ENCODE results near the gene IL20.

The IL20 gene

GRCh38 chr1:206829875-206830274, 35.5 kb upstream of the IL20 start:
- no peaks in the 10 kb centered on the region for H3K36me3 ChIP-seq (ENCODE audit: control insufficient read depth in 5 of 5, insufficient read depth in 5 of 5, low read length in 5 of 5)
- no peaks in the 10 kb centered on the region for H3K9me3 ChIP-seq (ENCODE audit: control insufficient read depth in 5 of 5, low read length in 5 of 5)
- H3K27me3 ChIP-seq (ENCODE audit: control insufficient read depth in 5 of 5, insufficient read depth in 4 of 5, low read length in 5 of 5): peaks cover 0 to 5% (median 0%) of the 10 kb centered on the region in 5 donors
- H3K9ac ChIP-seq (ENCODE audit: low read length in 5 of 5): no peak overlapping the region
- H3K4me3 ChIP-seq (ENCODE audit: low read depth in 1 of 5, low read length in 5 of 5): no peak overlapping the region
- H3K27ac ChIP-seq (ENCODE audit: low read depth, low read length): no peak overlapping the region
- peaks cover 0 to 20% (median 3%) of the 10 kb centered on the region in 5 donors for H3K4me1 ChIP-seq (ENCODE audit: control insufficient read depth in 5 of 5, insufficient read depth in 5 of 5, low read length in 5 of 5)

GRCh38 chr1:206831650-206832049, 33.8 kb upstream of the IL20 start:
- Histone ChIP-seq H3K4me3 (ENCODE audit: low read depth in 1 of 5, low read length in 5 of 5) (no peak overlapping the region), H3K36me3 (ENCODE audit: control insufficient read depth in 5 of 5, insufficient read depth in 5 of 5, low read length in 5 of 5) (no peaks in the 10 kb centered on the region), H3K9ac (ENCODE audit: low read length in 5 of 5) (no peak overlapping the region)

GRCh38 chr1:206832352-206832880, 33.0 kb upstream of the IL20 start:
- H3K9ac ChIP-seq (ENCODE audit: low read length in 5 of 5): no peak overlapping the region
- H3K27me3 ChIP-seq (ENCODE audit: control insufficient read depth in 5 of 5, insufficient read depth in 4 of 5, low read length in 5 of 5): peaks cover 0 to 12% (median 3%) of the 10 kb centered on the region in 5 donors
- H3K4me3 ChIP-seq (ENCODE audit: low read depth in 1 of 5, low read length in 5 of 5): no peak overlapping the region
- H3K4me1 ChIP-seq (ENCODE audit: control insufficient read depth in 5 of 5, insufficient read depth in 5 of 5, low read length in 5 of 5): peaks cover 0 to 18% (median 5%) of the 10 kb centered on the region in 5 donors
- no peaks in the 10 kb centered on the region for H3K9me3 ChIP-seq (ENCODE audit: control insufficient read depth in 5 of 5, low read length in 5 of 5)
- H3K36me3 ChIP-seq (ENCODE audit: control insufficient read depth in 5 of 5, insufficient read depth in 5 of 5, low read length in 5 of 5): no peaks in the 10 kb centered on the region
- H3K27ac ChIP-seq (ENCODE audit: low read depth, low read length): no peak overlapping the region

More at GRCh38 chr1:206831650-206832049, 33.8 kb upstream of the IL20 start:
- Histone ChIP-seq H3K27ac (ENCODE audit: low read depth, low read length) (no peak overlapping the region), H3K4me1 (ENCODE audit: control insufficient read depth in 5 of 5, insufficient read depth in 5 of 5, low read length in 5 of 5) (peaks cover 0 to 19% (median 5%) of the 10 kb centered on the region in 5 donors), H3K9me3 (ENCODE audit: control insufficient read depth in 5 of 5, low read length in 5 of 5) (no peaks in the 10 kb centered on the region), H3K27me3 (ENCODE audit: control insufficient read depth in 5 of 5, insufficient read depth in 4 of 5, low read length in 5 of 5) (peaks cover 0 to 10% (median 0%) of the 10 kb centered on the region in 5 donors)

- Histone ChIP-seq H3K9ac (ENCODE audit: low read length in 5 of 5) (no peak overlapping the region), H3K4me3 (ENCODE audit: low read depth in 1 of 5, low read length in 5 of 5) (no peak overlapping the region), H3K9me3 (ENCODE audit: control insufficient read depth in 5 of 5, low read length in 5 of 5) (no peaks in the 10 kb centered on the region), H3K27ac (ENCODE audit: low read depth, low read length) (no peak overlapping the region), H3K36me3 (ENCODE audit: control insufficient read depth in 5 of 5, insufficient read depth in 5 of 5, low read length in 5 of 5) (no peaks in the 10 kb centered on the region), H3K27me3 (ENCODE audit: control insufficient read depth in 5 of 5, insufficient read depth in 4 of 5, low read length in 5 of 5) (peaks cover 0 to 12% (median 3%) of the 10 kb centered on the region in 5 donors), H3K4me1 (ENCODE audit: control insufficient read depth in 5 of 5, insufficient read depth in 5 of 5, low read length in 5 of 5) (peaks cover 0 to 18% (median 5%) of the 10 kb centered on the region in 5 donors)
These were observed 32.2 kb upstream of the IL20 start for GRCh38 chr1:206833106-206833680.

GRCh38 chr1:206833801-206834200, 31.6 kb upstream of the IL20 start:
- peaks cover 0 to 13% (median 3%) of the 10 kb centered on the region in 5 donors for H3K27me3 ChIP-seq (ENCODE audit: control insufficient read depth in 5 of 5, insufficient read depth in 4 of 5, low read length in 5 of 5)
- H3K9me3 ChIP-seq (ENCODE audit: control insufficient read depth in 5 of 5, low read length in 5 of 5): no peaks in the 10 kb centered on the region
- no peak overlapping the region for H3K4me3 ChIP-seq (ENCODE audit: low read depth in 1 of 5, low read length in 5 of 5)
- H3K36me3 ChIP-seq (ENCODE audit: control insufficient read depth in 5 of 5, insufficient read depth in 5 of 5, low read length in 5 of 5): no peaks in the 10 kb centered on the region
- peaks cover 0 to 18% (median 5%) of the 10 kb centered on the region in 5 donors for H3K4me1 ChIP-seq (ENCODE audit: control insufficient read depth in 5 of 5, insufficient read depth in 5 of 5, low read length in 5 of 5)
- no peak overlapping the region for H3K27ac ChIP-seq (ENCODE audit: low read depth, low read length)
- H3K9ac ChIP-seq (ENCODE audit: low read length in 5 of 5): no peak overlapping the region

GRCh38 chr1:206834217-206834616, 31.2 kb upstream of the IL20 start:
- H3K9ac ChIP-seq (ENCODE audit: low read length in 5 of 5): no peak overlapping the region
- H3K9me3 ChIP-seq (ENCODE audit: control insufficient read depth in 5 of 5, low read length in 5 of 5): no peaks in the 10 kb centered on the region
- no peak overlapping the region for H3K4me3 ChIP-seq (ENCODE audit: low read depth in 1 of 5, low read length in 5 of 5)
- H3K36me3 ChIP-seq (ENCODE audit: control insufficient read depth in 5 of 5, insufficient read depth in 5 of 5, low read length in 5 of 5): no peaks in the 10 kb centered on the region
- no peak overlapping the region for H3K27ac ChIP-seq (ENCODE audit: low read depth, low read length)
- H3K4me1 ChIP-seq (ENCODE audit: control insufficient read depth in 5 of 5, insufficient read depth in 5 of 5, low read length in 5 of 5): peaks cover 0 to 18% (median 5%) of the 10 kb centered on the region in 5 donors
- H3K27me3 ChIP-seq (ENCODE audit: control insufficient read depth in 5 of 5, insufficient read depth in 4 of 5, low read length in 5 of 5): peaks cover 0 to 14% (median 3%) of the 10 kb centered on the region in 5 donors

GRCh38 chr1:206834711-206835110, 30.7 kb upstream of the IL20 start:
- Histone ChIP-seq H3K9ac (ENCODE audit: low read length in 5 of 5) (no peak overlapping the region), H3K27me3 (ENCODE audit: control insufficient read depth in 5 of 5, insufficient read depth in 4 of 5, low read length in 5 of 5) (peaks cover 0 to 11% (median 3%) of the 10 kb centered on the region in 5 donors), H3K27ac (ENCODE audit: low read depth, low read length) (no peak overlapping the region), H3K9me3 (ENCODE audit: control insufficient read depth in 5 of 5, low read length in 5 of 5) (no peaks in the 10 kb centered on the region), H3K36me3 (ENCODE audit: control insufficient read depth in 5 of 5, insufficient read depth in 5 of 5, low read length in 5 of 5) (no peaks in the 10 kb centered on the region), H3K4me3 (ENCODE audit: low read depth in 1 of 5, low read length in 5 of 5) (no peak overlapping the region), H3K4me1 (ENCODE audit: control insufficient read depth in 5 of 5, insufficient read depth in 5 of 5, low read length in 5 of 5) (peaks cover 0 to 17% (median 5%) of the 10 kb centered on the region in 5 donors)

- Histone ChIP-seq H3K9ac (ENCODE audit: low read length in 5 of 5) (no peak overlapping the region), H3K9me3 (ENCODE audit: control insufficient read depth in 5 of 5, low read length in 5 of 5) (no peaks in the 10 kb centered on the region), H3K4me3 (ENCODE audit: low read depth in 1 of 5, low read length in 5 of 5) (no peak overlapping the region), H3K27me3 (ENCODE audit: control insufficient read depth in 5 of 5, insufficient read depth in 4 of 5, low read length in 5 of 5) (peaks cover 0 to 10% (median 3%) of the 10 kb centered on the region in 5 donors), H3K4me1 (ENCODE audit: control insufficient read depth in 5 of 5, insufficient read depth in 5 of 5, low read length in 5 of 5) (peaks cover 0 to 14% (median 4%) of the 10 kb centered on the region in 5 donors), H3K27ac (ENCODE audit: low read depth, low read length) (no peak overlapping the region), H3K36me3 (ENCODE audit: control insufficient read depth in 5 of 5, insufficient read depth in 5 of 5, low read length in 5 of 5) (no peaks in the 10 kb centered on the region)
These were observed 30.2 kb upstream of the IL20 start for GRCh38 chr1:206835186-206835585.

GRCh38 chr1:206836111-206836510, 29.3 kb upstream of the IL20 start:
- Histone ChIP-seq H3K27me3 (ENCODE audit: control insufficient read depth in 5 of 5, insufficient read depth in 4 of 5, low read length in 5 of 5) (peaks cover 0 to 10% (median 3%) of the 10 kb centered on the region in 5 donors), H3K4me3 (ENCODE audit: low read depth in 1 of 5, low read length in 5 of 5) (no peak overlapping the region), H3K9me3 (ENCODE audit: control insufficient read depth in 5 of 5, low read length in 5 of 5) (no peaks in the 10 kb centered on the region), H3K9ac (ENCODE audit: low read length in 5 of 5) (no peak overlapping the region), H3K4me1 (ENCODE audit: control insufficient read depth in 5 of 5, insufficient read depth in 5 of 5, low read length in 5 of 5) (peaks cover 0 to 14% (median 4%) of the 10 kb centered on the region in 5 donors), H3K36me3 (ENCODE audit: control insufficient read depth in 5 of 5, insufficient read depth in 5 of 5, low read length in 5 of 5) (no peaks in the 10 kb centered on the region), H3K27ac (ENCODE audit: low read depth, low read length) (no peak overlapping the region)

GRCh38 chr1:206839006-206839560, 26.3 kb upstream of the IL20 start:
- Histone ChIP-seq H3K4me3 (ENCODE audit: low read depth in 1 of 5, low read length in 5 of 5) (no peak overlapping the region), H3K27ac (ENCODE audit: low read depth, low read length) (no peak overlapping the region), H3K36me3 (ENCODE audit: control insufficient read depth in 5 of 5, insufficient read depth in 5 of 5, low read length in 5 of 5) (no peaks in the 10 kb centered on the region), H3K27me3 (ENCODE audit: control insufficient read depth in 5 of 5, insufficient read depth in 4 of 5, low read length in 5 of 5) (peaks cover 0 to 13% (median 3%) of the 10 kb centered on the region in 5 donors), H3K4me1 (ENCODE audit: control insufficient read depth in 5 of 5, insufficient read depth in 5 of 5, low read length in 5 of 5) (peaks cover 0 to 8% (median 4%) of the 10 kb centered on the region in 5 donors), H3K9ac (ENCODE audit: low read length in 5 of 5) (no peak overlapping the region), H3K9me3 (ENCODE audit: control insufficient read depth in 5 of 5, low read length in 5 of 5) (no peaks in the 10 kb centered on the region)

All from subcutaneous abdominal adipose tissue (tissue), 5 donors.